Measurements from ENCODE around the gene ELOVL6.

- TF ChIP-seq, protein P1, sequence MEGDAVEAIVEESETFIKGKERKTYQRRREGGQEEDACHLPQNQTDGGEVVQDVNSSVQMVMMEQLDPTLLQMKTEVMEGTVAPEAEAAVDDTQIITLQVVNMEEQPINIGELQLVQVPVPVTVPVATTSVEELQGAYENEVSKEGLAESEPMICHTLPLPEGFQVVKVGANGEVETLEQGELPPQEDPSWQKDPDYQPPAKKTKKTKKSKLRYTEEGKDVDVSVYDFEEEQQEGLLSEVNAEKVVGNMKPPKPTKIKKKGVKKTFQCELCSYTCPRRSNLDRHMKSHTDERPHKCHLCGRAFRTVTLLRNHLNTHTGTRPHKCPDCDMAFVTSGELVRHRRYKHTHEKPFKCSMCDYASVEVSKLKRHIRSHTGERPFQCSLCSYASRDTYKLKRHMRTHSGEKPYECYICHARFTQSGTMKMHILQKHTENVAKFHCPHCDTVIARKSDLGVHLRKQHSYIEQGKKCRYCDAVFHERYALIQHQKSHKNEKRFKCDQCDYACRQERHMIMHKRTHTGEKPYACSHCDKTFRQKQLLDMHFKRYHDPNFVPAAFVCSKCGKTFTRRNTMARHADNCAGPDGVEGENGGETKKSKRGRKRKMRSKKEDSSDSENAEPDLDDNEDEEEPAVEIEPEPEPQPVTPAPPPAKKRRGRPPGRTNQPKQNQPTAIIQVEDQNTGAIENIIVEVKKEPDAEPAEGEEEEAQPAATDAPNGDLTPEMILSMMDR (IDR thresholded peaks at IDR 0.05), result no peak
- TF ChIP-seq POLR2A (IDR thresholded peaks at IDR 0.05), result no peak
Observed at GRCh38 chr4:110160618-110161017, 37.8 kb downstream of the ELOVL6 start.
